ENCODE results near the gene OSBPL10. TPM values are rescaled to one million over a fixed set of nuclear protein-coding genes. Genes with fewer than 3 reads are reported as not detected.

The OSBPL10 gene
- total RNA-seq, 1 experiment from 2014 or later = 4.8 TPM

- DNase-seq (ENCODE audit: low read depth) = no peak
These were observed 122.6 kb downstream of the OSBPL10 start for GRCh38 chr3:31858439-31858838.

GRCh38 chr3:31853580-31853979, 127.5 kb downstream of the OSBPL10 start:
- no peak for DNase-seq (ENCODE audit: low read depth)

GRCh38 chr3:31851278-31851677, 129.8 kb downstream of the OSBPL10 start:
- no peak for DNase-seq (ENCODE audit: low read depth)

- DNase-seq (ENCODE audit: low read depth) = no peak
These were observed 132.2 kb downstream of the OSBPL10 start for GRCh38 chr3:31848911-31849310.

- DNase-seq (ENCODE audit: low read depth) = no peak
These were observed 132.8 kb downstream of the OSBPL10 start for GRCh38 chr3:31848163-31848818.

- no peak for DNase-seq (ENCODE audit: low read depth)
These were observed 133.3 kb downstream of the OSBPL10 start for GRCh38 chr3:31847760-31848159.

- DNase-seq (ENCODE audit: low read depth) = no peak
These were observed 139.5 kb downstream of the OSBPL10 start for GRCh38 chr3:31841515-31841914.

GRCh38 chr3:31840252-31840651, 140.8 kb downstream of the OSBPL10 start:
- DNase-seq (ENCODE audit: low read depth) = no peak

GRCh38 chr3:31839144-31839917, 141.7 kb downstream of the OSBPL10 start:
- no peak for DNase-seq (ENCODE audit: low read depth)

- no peak for DNase-seq (ENCODE audit: low read depth)
These were observed 144.7 kb downstream of the OSBPL10 start for GRCh38 chr3:31836131-31837075.

- DNase-seq (ENCODE audit: low read depth) = no peak
These were observed 147.5 kb downstream of the OSBPL10 start for GRCh38 chr3:31833391-31834190.

GRCh38 chr3:31832551-31832950, 148.5 kb downstream of the OSBPL10 start:
- no peak for DNase-seq (ENCODE audit: low read depth)

GRCh38 chr3:31831591-31831990, 149.5 kb downstream of the OSBPL10 start:
- DNase-seq (ENCODE audit: low read depth) = no peak

GRCh38 chr3:31829826-31830426, 151.1 kb downstream of the OSBPL10 start:
- DNase-seq (ENCODE audit: low read depth) = no peak

GRCh38 chr3:31829010-31829409, 152.1 kb downstream of the OSBPL10 start:
- no peak for DNase-seq (ENCODE audit: low read depth)

GRCh38 chr3:31828007-31828406, 153.1 kb downstream of the OSBPL10 start:
- no peak for DNase-seq (ENCODE audit: low read depth)

GRCh38 chr3:31823184-31823583, 157.9 kb downstream of the OSBPL10 start:
- DNase-seq (ENCODE audit: low read depth) = no peak

- DNase-seq (ENCODE audit: low read depth) = no peak
These were observed 159.9 kb downstream of the OSBPL10 start for GRCh38 chr3:31821118-31821517.

- DNase-seq (ENCODE audit: low read depth) = no peak
These were observed 161.6 kb downstream of the OSBPL10 start for GRCh38 chr3:31819441-31819840.

GRCh38 chr3:31817411-31817966, 163.6 kb downstream of the OSBPL10 start:
- no peak for DNase-seq (ENCODE audit: low read depth)
